GM21619 (cell line): ENCODE results near the gene GBE1.
"Not testable (repeated sequence)": the region's sequence is repeated elsewhere in the genome, so short reads cannot be mapped to it uniquely, and the experiment has no call there.

Experiments
- ATAC-seq: cut with Tn5 transposase; IDR thresholded peaks from one replicate; pipeline ENCODE4 v1.9.1; 2021; ENCODE audit not compliant: unreplicated experiment

GBE1 gene

DNA sequence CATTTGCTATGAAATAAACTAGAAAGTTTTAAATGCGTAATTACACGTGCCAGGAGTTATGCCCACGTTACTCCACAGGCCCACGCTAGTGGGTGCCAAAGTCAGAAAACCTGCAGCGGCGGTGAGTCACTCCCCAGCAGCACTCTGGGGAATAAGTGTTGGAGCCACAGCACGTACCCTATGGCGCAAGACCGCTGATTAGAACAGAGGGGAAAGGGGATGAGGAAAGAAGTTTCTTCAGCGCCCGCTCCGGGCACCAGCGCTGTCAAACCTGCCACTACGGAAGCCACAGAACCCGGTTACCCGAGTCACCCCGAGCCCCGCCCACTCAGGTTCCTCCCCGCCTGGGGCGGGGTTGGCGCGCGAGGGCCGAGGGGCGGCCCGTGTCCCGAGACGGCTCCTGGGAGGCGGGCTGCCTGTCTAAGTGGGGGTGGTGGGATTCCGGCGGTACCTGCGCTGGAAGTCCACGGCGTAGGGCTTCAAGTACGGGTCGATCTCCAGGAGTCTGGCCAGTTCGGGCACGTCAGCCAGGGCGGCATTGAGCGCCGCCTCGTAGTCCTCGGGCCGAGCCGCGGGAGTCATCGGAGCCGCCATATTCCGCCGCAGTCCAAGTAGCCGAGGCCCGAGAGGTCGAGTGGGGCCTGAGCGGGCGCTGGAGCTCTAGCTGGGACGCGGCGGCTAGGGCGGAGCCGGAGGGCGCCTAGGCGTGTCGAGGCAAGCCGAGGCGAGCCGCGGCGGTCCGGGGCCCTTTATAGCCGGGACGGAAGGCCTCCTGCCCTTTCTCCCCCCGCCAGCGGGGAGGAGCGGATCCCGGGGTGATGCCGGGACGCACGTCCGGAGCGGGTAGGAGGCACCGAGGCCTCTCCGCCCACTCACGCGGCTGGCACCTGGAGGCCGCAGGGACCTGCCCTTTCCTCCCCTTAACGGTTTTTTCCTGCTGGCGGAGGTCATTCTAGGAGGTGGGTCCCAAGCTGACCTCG, at the start of gene GBE1:
Gene GBE1, minus strand, starts transcription at position 722 of the 980 bp plus-strand sequence. Its CDS starts 128 bp downstream, at position 594.
- peak; percentile 86 for ATAC-seq

DNA sequence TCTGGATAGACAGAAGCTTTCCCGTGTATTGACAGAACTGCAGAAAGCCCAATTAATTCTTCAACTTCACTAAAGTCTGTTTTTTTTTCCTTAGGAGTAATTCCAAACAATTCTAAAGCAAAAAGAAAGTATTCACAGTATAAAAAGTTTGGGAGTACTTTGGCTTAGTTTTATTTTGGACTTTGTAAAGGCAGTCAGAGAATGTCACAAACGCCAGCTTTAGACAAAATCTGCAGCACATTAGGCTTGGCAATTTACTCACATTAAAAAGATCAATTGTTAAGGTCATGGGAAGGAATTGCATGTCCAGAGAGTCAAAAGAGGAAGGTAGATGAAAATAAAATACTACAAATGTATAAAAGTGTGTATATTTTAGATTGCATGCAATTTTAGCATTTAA, 47.5 kb upstream of the GBE1 start:
- ATAC-seq: no peak

DNA sequence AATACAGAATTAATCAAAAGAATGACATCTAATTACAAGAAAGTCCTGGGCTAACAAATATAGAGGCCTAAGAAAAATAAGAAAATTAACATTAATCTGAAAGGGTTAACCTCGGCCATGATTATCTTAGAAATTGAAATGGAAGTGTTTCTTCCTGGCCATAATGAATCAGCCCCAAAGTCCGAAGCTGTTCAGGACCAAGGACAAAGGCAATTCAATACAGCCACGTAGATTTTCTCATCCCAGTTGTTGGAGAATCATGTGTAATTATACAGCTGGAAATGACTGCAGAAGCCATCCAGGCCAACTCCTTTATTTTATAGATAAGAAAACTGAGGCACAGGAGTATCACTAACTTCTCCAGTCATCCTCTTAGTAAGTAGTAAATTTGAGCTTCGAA, 38.0 kb upstream of the GBE1 start:
- ATAC-seq: no peak

DNA sequence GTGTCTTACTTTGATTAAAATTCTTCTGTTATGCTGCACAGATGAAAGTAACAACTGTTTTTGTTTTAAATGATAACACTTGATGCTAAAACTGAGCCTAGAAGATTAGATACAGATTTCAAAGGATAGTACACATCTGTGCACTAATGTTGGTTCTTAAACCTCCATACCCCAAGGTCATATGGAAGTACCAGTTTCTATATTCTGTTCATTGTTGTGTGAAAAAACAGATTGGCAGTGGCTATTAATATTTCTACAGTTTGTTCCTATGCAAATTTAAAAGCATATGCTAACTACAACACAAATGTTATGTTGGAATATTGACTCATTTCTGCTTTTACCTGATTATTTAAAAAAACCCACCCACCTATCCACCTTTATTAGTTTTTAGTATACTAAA, 32.0 kb upstream of the GBE1 start:
- no peak for ATAC-seq

DNA sequence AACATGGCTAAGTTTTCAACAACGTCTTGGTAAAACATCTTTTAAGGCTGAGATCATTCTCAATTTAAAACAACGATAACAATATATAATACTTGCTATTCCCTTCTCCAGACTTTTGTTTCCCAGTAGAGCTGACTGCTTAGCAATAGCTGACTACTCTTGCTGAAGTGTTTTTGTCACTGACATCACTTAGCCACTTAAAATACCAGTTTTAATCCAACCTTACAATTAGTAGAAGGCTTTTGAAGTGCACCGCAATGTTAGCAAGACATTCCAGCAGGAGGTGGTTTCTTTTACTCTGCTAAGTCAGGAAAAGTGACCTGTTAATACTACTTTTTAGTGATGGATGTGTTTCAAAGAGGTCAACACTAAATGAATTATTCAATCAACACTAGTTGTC, 28.7 kb upstream of the GBE1 start:
- no peak for ATAC-seq

DNA sequence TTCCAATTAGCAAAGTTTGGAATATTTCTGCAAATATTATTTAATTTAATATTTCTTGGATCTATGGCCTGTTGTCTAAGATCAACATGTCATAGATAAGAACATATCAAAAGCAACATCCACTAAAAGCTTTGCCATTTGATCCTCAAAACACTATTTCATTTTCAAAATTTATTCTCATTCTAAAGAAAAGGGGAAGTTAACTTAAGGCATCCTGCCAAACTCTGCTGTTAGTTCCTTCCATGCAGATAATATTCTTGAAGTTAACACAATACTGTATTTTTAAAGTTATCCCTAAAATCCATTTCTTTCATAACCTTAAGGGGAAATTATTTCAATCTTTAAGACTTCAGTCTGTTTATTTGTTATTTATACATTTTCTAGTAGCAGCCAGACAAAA, 28.2 kb upstream of the GBE1 start:
- ATAC-seq: no peak

DNA sequence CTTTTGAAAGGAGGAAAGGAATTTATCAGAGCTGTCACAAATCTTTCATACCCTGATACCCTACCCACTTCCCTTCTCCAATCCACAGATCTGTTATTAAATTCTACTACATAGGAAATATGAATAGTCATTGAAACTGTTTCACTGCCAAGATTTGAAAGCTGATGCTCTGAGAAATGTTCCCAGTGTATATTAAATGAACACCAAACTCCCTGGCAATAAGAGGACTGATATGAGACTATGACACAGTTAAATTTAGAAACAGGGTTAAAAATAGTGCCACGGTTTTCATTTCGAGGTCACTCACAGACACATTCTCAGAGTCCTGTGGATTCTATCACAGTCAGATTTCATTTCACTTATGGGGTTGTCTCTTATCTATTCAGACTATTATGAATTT, 27.2 kb upstream of the GBE1 start:
- peak; percentile 75 for ATAC-seq

DNA sequence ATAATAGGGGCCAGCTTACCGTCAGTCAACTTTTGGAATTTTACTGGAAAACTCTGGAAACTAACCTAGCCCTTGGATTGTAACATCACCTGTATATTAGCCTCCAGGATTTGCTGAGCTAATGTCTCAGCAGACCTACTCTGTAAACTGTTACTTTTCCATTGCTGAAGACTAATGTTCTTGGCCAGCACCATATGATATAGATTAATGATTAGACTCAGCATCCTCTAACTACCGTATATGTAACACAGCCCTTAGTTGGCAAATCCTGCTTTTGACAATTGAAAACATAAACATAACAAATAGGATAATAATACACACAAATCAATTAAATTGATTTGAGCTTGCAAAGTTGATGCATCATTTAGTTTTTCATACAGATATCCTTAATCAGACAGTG, 26.6 kb upstream of the GBE1 start:
- no peak for ATAC-seq

DNA sequence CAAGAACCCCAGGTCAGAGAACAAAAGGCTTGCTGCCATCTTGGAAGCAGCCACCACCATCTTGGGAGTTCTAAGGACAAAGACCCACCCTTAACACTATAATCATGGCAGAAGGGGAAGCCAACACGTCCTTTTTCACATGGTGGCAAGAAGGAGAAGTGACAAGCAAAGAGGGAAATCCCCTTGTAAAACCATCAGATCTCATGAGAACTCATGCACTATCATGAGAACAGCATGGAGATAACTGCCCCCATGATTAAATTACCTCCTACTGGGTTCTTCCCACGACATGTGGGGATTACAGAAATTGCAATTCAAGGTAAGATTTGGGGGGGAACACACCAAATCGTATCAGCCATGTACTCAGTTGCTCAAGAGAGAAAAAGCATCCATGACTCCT, 21.1 kb upstream of the GBE1 start:
- no peak for ATAC-seq

DNA sequence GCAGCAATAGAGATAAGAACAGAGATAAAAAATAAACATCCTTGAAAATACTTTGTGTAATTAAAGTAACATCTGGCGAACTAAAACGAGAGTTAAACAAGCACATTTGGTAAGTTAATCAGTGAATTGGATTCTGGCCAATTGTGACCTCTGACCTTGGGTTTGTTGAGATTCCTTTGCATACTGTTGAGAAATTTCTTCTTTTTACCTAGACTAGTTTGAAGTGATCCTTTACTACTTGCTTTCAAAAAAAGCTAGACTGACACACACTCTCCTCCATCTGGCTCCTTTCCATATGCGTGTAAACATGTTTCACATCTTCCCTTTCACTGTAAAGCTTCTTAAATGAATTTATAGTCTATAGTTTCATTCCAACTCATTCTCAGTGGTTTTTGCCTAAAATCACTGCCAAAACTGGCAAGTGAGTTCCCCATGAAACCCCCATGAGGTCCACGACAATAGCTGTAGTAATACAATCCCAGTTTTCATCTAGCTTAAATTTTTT, 17.3 kb upstream of the GBE1 start:
- no peak for ATAC-seq

DNA sequence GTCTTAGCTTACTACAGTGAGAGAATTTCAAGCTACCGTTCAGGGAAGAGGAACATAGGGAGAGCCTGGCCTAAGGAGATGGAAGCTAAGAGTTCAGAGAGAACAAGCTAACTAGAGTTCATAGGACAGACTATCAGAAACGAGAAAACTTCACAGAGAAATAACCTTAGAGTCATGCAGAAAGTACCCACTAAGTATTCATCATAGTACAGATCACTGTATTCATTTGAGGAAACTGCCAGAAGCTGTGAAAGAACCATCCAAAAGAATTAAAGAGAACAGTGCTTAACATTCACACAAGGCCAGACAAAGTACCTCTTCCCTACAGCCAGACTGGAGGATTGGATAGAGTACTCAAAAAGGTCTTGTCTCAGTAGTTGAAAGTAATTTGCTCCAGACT, 15.2 kb upstream of the GBE1 start:
- no peak for ATAC-seq

DNA sequence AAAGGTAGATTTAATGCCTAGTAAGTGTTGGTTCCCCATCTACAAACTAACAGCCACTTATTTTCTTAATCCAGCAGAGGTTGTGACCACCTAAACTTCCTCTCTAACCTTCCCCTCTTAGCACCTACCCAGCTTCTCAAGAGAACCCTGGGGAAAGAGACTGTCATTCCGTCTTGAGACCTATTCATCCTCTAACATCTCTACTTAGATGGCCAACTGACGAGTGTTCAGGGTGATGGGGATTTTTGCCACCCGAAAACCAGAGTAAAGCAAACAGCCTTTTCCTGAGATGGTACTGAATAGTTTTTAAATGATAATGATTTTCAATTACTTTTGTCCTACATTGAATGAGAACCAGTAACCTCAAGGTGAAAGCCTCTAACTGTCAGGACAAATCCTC, 9.3 kb upstream of the GBE1 start:
- ATAC-seq: no peak

DNA sequence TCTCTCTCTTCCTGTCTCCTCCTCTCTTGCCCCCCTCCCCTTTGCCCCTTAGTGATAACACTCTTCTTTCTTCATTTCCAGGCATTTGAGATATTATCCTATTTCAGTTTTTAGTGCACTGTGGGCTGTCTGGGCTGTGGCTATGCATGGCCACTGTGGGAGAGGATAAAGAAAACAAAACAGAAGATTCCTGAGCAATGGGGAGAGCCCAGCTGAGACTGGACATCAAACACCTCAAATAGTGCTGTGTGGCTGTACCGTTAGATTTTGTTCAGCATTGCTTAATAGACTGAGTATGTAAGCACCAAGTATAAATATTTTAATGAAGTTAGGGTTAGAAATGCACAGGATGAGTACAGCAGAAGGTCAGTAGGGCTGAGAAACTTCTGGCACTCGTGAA, 7.9 kb upstream of the GBE1 start:
- no peak for ATAC-seq

DNA sequence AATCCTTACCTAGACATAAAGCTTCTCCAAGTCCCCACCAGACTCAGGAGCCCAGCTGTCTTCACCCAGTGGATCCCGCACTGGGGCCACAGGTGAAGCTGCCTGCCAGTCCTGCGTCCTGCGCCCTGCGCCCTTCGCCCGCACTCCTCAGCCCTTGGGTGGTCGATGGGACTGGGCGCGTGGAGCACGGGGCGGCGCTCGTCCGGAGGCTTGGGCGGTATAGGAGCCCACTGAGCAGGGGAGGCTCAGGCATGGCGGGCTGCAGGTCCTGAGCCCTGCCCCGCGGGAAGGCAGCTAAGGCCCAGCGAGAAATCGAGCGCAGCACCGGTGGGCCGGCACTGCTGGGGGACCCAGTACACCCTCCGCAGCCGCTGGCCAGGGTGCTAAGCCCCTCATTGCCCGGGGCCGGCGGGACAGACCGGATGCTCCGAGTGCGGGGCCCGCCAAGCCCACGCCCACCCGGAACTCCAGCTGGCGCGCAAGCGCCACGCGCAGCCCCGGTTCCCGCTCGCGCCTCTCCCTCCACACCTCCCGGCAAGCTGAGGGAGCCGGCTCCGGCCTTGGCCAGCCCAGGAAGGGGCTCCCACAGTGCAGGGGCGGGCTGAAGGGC, 5.9 kb upstream of the GBE1 start:
- not testable (repeated sequence) for ATAC-seq

DNA sequence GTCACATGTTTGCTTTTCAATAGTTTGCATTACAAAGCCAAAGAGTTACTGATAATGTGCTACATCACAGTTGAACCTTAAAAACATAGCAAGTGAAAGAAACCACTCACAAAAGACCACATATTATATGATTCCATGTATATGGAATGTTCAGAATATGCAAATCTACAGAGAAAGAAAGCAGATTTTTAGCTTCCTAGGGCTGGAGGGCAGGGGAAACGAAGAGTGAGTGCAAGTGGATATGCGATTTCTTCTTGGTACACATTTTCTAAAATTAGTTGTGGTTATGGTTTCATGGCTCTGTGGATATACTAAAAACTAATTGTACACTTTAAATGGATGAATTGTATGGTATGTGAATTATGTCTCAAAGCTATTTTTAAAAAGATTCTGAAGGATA, 4.0 kb upstream of the GBE1 start:
- ATAC-seq: no peak

DNA sequence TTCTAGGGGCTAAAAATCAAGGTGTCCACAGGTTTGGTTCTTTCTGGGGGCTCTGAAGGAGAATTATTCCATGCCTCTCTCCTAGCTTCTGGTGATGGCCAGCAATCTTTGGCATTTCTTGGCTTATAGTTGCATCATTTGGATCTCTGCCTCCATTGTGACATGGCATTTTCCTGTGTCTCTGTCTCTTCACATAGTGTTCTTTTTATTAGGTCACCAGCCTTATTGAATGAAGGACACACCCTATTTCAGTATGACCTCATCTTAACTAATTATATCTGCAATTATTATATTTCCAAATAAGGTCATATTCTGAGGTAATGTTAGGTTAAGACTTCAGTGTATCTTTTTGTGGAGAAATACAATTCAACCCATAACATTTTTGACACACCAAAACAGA, 3.2 kb upstream of the GBE1 start:
- no peak for ATAC-seq

DNA sequence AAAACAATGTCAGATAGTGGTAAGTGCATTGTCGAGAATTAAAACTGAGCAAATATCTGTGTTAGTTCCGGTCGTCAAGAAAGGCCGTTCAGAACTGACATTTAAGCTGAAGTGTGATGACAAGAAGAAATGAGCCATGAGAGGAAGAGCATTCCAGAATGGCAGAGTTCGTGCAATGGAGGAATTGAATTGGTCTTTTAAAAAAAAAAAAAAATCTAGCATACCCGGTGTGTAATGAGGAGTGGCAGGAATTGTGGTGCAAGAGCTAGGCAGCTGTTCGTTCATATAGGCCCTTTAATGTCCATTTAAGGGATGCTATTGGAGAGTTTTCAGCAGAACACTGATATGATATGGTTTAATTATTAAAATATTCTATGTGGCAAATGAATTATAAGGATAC, 2.6 kb upstream of the GBE1 start:
- ATAC-seq: no peak

DNA sequence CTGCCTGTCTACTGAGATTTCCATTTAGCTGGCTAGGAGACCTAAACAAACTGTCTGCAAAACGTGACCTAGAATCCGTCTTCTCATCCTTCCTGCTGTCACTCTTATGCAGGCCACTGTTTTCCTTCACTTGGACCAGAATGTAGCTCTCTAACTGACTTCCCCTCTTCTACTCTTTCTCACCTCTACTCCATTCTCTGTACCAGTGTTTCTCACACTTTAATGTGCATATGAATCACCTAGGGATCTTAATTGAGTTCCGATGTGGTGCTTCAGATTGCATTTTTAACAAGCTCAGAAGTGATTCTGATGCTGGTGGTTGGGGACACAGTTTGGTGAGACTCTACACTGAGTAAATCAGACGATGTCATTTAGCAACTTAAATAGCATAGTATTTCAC, 1.6 kb upstream of the GBE1 start:
- no peak for ATAC-seq

DNA sequence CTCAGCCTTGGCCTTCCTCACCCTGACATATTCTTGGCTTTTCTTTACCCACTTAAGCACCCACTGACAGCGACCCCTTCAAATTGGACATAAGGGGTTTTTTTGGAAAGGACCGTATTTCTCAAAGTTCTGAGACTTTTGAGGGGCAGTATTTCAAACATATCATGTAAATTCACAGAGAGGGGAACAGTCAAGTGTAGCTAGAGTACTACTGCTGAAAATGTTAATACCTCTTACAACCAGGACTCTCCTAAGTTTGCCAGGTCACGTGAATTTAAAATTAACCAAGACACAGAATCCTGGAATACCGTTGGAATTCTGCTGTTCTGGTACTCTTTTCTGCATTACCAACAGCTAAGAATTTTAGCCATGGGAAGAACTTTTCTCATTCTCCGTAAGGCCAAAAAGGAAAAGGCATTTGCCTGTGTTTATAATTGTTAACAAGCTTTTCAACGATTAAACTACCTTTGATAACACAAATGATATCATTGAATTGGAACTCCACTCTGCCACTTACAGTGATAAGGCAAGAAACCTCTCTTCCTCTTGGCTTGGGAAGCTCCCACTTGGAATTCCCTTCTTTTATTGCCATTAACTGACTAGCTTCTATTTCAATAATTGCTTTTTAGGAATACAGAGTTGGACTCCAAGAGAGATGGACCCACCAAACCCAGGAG, 597 bp upstream of the GBE1 start:
- no peak for ATAC-seq

DNA sequence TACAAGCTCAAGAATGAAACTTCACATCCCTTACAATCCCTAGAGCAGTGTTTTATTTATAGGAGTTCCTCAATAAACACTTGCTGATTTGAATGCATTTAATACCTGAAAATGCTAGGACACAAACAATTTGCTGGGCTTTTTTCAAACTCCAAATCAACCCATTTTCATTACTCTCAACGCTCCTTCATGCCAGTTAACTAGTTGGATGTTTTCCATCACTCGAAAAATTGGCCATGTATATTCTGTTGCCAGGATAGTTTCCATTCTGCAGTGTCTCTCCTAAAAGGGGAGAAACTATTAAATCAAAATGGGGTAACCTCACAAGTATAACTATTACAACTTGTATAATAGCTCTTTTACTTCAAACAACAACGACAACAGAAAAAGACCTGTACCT, 1.2 kb downstream of the GBE1 start:
- no peak for ATAC-seq

DNA sequence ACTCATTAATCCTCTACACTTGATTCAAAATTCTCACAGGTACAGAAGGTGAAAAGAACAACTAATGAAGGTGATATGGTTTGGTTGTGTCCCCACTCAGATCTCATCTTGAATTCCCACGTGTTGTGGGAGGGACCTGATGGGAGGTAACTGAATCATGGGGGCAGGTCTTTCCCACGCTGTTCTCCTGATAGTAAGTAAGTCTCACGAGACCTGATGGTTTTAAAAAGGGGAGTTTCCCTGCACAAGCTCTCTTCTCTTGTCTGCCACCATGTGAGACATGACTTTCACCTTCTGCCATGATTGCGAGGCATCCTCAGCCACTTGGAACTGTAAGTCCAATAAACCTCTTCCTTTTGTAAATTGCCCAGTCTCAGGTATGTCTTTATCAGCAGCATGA, 2.7 kb downstream of the GBE1 start:
- not testable (repeated sequence) for ATAC-seq

DNA sequence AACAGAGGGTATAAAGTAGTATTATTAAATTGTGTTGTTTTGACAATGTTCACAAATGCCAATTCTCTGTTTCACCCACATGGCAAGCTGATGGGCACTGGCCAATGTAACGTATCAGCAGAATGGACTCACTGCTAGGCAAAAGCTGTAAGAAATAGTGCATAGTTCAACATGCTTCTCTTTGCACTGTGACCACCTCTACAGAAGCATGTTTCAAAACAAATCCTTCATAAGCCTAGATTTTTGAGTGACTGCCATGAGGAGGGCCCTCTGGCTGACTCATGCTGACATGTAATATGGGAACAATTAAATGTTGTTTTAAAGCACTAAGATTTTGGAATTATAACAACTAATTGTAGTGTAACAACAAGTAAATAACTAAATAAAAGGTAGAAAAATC, 3.2 kb downstream of the GBE1 start:
- no peak for ATAC-seq
